GM18517 (cell line): ENCODE data around the gene MAGEC3.
"Not testable (repeated sequence)": the region's sequence is repeated elsewhere in the genome, so short reads cannot be mapped to it uniquely, and the experiment has no call there.

Source experiments
- ATAC-seq: cut with Tn5 transposase; IDR thresholded peaks from one replicate; pipeline ENCODE4 v1.9.1; 2021; ENCODE audit warnings: mild to moderate bottlenecking, moderate library complexity; ENCODE audit not compliant: unreplicated experiment

The MAGEC3 gene

GRCh38 chrX:141838016-141838415, at the start of gene MAGEC3:
TSS of gene MAGEC3 (plus strand) at chrX:141838316. CDS start at chrX:141838316, 0 bp downstream.
- ATAC-seq, result no peak

DNA sequence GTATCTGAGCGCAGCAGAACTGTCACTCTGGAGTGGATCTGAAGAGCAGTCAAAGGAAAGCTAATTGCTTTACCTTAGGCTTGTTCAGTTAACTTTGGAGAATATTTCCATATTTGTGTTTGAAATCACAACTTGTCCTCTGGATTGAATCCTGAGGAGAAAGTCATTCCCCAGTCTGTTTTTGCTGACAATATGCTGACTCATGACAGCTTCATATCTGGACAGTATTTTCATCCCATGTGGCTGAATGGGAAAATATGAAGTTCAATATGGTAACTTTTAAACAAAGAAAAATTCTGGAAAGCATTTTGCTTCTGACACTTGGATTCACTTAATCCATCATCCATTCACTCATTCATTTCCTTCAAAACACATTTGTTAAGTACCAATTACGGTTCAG, 46.3 kb upstream of the MAGEC3 start:
- ATAC-seq, result no peak

- no peak for ATAC-seq
These were observed 26.7 kb upstream of the MAGEC3 start for GRCh38 chrX:141811438-141811837.

DNA sequence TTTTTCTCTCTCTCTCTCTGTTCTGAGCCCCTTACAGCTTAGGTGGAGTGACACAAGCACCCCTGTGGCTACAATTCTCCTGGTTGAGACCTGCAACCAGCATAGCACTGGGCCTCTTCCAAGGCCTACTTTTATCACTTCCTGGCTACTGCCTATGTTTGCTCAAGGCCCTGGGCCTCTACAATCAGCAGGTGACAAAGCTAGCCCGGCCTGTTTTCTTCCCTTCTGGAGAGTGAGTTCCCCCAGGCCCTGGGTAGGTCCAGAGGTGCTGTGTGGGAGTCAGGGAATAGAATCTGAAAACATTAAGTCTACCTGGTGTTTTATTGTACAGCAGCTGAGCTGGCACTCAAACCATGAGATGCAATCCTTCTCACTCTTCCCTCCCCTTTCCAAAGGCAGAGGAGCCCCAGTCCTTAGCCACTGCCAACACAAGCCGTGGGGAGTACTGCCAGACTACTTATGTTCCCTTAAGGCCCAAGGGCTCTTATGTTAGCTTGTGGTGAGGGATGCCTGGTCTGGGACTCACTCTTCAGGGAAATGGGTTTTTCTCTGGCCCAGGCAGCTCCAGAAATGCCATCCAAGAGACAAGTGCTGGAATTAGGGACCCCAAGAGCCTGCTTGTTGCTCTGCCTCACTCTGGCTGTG, 23.8 kb upstream of the MAGEC3 start:
- no peak for ATAC-seq

GRCh38 chrX:141815904-141816303, 22.2 kb upstream of the MAGEC3 start:
- no peak for ATAC-seq

DNA sequence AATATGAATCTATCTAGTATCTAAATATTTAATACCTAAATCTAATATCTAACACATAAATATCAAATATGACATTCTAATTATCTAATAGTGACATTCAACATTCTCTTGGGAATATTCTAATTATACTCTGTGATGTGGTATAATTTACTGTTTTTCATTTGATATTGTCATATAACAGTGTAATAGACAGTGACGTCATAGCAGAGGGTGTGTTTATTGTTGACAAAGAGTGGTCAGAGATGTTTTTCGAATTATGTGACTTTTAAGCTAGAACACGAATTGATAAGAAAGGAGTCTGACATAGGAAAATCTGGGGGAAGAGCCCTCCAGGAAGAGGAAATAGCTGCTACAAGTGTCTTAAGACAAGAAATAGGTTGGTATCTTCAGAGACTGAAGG, 5.9 kb upstream of the MAGEC3 start:
- ATAC-seq, result no peak

GRCh38 chrX:141839856-141840255, 1.7 kb downstream of the MAGEC3 start:
- ATAC-seq, result no peak

DNA sequence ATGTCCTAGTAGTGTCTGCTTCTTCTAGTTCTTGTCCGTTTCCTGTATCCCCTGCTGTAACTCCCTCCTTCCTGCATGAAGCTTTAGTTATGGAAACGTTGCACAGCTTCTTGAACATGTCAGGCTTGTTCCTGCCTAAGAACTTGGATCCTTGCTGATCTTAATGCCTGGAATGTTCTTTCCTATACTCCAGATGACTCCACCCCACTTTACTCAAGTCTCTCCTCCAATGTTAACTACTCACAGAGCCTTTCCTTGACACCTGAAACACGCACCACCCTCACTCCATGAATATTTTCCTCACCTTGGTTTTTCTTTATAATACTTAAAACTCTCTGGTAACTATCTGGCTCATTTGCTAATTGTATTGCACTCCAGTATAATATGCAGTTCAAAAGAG, 19.4 kb downstream of the MAGEC3 start:
- no peak for ATAC-seq

DNA sequence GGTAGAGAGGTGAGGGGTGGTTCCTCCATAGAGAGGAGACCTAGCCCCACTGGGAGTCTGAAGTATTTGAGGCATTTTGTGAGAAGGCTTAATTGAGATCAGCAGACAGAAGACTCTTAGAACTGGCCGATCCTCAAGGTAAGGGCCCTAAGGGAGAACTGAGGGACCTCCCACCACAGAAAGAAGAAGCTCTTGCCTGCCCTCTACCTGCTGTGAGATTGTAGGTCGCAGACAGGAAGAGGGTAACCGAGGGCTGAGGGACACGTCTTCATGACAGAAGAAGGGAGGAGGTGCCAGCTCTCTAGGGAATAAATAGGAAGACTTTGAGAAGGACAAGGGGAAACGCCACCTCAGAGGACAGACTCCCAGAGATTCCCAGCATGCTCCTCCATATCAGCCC, 41.5 kb downstream of the MAGEC3 start:
- ATAC-seq, result no peak

DNA sequence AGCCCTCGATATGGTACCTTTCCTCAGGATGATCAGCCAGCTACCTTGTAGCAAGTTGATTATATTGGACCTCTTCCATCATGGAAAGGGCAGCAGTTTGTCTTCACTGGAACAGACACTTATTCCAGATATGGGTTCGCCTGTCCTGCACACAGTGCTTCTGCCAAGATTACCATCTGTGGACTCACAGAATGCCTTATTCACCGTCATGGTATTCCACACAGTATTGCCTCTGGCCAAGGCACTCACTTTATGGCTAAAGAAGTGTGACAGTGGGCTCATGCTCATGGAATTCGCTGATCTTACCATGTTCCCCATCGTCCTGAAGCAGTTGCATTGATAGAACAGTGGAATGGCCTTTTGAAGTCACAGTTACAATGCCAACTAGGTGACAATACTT, 50.7 kb downstream of the MAGEC3 start:
- ATAC-seq, result not testable (repeated sequence)

DNA sequence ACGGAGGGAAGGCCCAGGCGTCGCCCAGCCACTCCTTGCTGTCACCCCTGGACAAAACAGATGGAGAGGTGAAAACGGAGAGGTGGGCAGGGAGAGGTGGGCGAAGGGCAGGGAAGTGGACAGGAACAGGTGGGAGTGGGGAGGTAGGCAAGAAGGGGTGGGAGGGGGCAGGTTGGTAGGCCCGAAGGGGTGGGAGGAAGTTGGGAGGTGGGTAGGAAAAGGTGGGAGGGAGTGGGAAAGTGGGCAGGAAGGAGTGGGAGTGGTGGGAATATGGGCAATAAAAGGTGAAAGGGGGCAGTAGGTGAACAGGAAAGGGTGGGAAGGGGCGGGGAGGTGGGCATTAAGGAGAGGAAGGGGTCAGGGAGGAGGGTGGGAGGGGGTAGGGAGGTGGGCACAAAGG, 56.6 kb downstream of the MAGEC3 start:
- ATAC-seq, result no peak

DNA sequence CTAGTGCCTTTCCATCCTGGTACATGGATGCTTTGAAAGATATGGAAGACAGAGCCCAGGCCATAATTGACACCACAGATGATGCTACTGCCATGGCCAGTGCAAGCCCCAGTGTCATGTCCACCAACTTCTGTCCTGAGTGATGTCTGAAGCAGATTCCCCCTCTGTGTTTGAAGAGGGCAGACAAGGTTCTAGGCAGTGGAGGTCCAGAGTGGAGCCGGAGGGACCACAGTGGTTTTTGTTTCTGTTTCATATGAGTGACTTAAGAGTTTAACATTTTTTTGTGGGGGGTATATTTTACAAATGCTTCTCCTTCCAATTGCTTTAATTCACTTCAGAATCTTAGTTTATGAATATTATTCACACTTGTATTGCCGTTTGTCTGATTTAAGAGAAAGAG, 59.6 kb downstream of the MAGEC3 start:
- no peak for ATAC-seq

DNA sequence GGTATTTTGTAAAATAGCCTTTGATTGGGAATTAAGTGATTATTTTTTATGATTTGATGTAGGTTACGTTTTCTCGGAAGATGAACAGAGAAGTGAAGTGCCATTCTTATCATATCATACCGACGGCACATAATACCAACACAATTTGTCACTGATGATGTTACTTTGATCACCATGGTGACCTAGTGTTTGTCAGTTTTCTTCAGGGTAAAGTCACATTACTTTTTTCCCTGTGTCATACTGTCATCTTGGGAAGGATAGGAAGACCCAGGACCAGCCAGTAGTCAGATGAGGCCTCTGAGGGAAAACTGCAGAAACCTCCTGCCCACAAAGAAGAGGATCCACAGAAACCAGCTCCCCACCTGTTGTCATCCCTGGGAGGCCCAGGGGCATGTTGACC, 64.2 kb downstream of the MAGEC3 start:
- ATAC-seq, result no peak

DNA sequence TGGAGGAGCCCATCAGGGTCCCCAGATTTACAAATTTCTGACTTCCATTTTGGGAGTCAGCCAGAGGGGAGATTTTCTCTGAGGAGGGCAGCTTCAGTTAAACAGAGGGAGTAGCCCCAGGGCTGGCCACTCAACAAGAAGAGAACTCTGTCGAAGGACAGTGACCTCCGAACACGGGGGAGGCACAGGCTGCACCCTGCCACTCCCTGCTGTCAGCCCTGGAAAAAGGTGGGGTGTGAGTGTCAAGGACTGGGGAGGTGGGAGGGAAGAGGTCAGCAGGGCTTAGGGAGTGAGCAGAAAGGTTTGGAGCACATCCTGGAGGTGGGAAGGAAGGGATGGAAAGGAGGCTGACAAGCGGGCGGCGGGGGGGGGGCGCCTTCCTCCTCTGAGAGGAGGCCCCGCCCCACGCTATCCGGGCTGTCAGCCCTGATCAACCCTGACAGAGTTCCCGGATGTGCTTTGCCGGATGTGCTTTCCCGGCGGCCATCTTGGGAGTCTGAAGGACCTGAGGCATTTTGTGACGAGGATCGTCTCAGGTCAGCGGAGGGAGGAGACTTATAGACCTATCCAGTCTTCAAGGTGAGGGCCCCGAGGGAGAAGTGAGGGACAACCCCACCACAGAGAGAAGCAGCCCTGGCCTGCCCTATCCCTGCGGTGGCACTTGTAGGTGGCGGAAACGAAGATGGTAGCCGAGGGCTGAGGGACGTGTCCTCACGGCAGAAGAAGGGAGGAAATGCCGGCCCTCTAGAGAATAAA, 65.5 kb downstream of the MAGEC3 start, which contains the start of gene MAGEC1:
MAGEC1 (plus strand) TSS at position 495 of the 756 bp plus-strand sequence. CDS start 1,179 bp downstream, outside the sequence.
- ATAC-seq, result no peak

- ATAC-seq, result no peak
These were observed 66.1 kb downstream of the MAGEC3 start for GRCh38 chrX:141904262-141904661.

GRCh38 chrX:141917801-141918200, 79.7 kb downstream of the MAGEC3 start:
- ATAC-seq, result no peak

- ATAC-seq, result no peak
These were observed 86.2 kb downstream of the MAGEC3 start for GRCh38 chrX:141924293-141924692.

GRCh38 chrX:141928432-141928831, 90.3 kb downstream of the MAGEC3 start:
- no peak for ATAC-seq

- ATAC-seq, result no peak
These were observed 96.0 kb downstream of the MAGEC3 start for GRCh38 chrX:141934059-141934641.

- ATAC-seq, result no peak
These were observed 97.5 kb downstream of the MAGEC3 start for GRCh38 chrX:141935645-141936044.

- ATAC-seq, result no peak
These were observed 98.0 kb downstream of the MAGEC3 start for GRCh38 chrX:141936080-141936479.

- no peak for ATAC-seq
These were observed 103.1 kb downstream of the MAGEC3 start for GRCh38 chrX:141941234-141941633.
